Thyroid gland (tissue), 4 donors: Measurements from ENCODE around the gene ENDOU.

Source experiments
- POLR2A ChIP-seq, 2 donors: fragments of 450-650 bp; IDR thresholded peaks; one replicate each; pipeline ENCODE4 v1.6.1; 2017; ENCODE audit warnings: antibody characterized with exemption in 2 of 2, mild to moderate bottlenecking in 2 of 2, moderate library complexity in 1 of 2
- TF ChIP-seq, protein P1 (sequence below), 6 experiments: fragments of 200-600 bp in 3 of 6; fragments of 450-650 bp in 3 of 6; sonication (generic) in 3 of 6; IDR thresholded peaks; one replicate each; pipeline ENCODE4 v1.5.1; 2016 to 2019; ENCODE audit warnings: antibody characterized with exemption in 6 of 6, mild to moderate bottlenecking in 2 of 6, inconsistent platforms in 1 of 6, moderate library complexity in 1 of 6

GRCh38 chr12:47698631-47699030 is 26.7 kb downstream of the ENDOU start:
- TF ChIP-seq, protein P1, sequence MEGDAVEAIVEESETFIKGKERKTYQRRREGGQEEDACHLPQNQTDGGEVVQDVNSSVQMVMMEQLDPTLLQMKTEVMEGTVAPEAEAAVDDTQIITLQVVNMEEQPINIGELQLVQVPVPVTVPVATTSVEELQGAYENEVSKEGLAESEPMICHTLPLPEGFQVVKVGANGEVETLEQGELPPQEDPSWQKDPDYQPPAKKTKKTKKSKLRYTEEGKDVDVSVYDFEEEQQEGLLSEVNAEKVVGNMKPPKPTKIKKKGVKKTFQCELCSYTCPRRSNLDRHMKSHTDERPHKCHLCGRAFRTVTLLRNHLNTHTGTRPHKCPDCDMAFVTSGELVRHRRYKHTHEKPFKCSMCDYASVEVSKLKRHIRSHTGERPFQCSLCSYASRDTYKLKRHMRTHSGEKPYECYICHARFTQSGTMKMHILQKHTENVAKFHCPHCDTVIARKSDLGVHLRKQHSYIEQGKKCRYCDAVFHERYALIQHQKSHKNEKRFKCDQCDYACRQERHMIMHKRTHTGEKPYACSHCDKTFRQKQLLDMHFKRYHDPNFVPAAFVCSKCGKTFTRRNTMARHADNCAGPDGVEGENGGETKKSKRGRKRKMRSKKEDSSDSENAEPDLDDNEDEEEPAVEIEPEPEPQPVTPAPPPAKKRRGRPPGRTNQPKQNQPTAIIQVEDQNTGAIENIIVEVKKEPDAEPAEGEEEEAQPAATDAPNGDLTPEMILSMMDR (IDR thresholded peaks at IDR 0.05): no peak
- no peak for TF ChIP-seq POLR2A (IDR thresholded peaks at IDR 0.05)
